ENCODE results near the gene SAMD3. TPM values are rescaled to one million over a fixed set of nuclear protein-coding genes. Genes with fewer than 3 reads are reported as not detected.
"Not testable (repeated sequence)": the region's sequence is repeated elsewhere in the genome, so short reads cannot be mapped to it uniquely, and the experiment has no call there.

The SAMD3 gene
- total RNA-seq, 2 experiments from 2014 or later = not detected

GRCh38 chr6:130262008-130262407, 39.3 kb upstream of the SAMD3 start:
- Histone ChIP-seq H3K27ac (ENCODE audit: low read depth, low read length, poor library complexity, severe bottlenecking) (no peak overlapping the region), H3K4me2 (ENCODE audit: low read length) (no peak overlapping the region), H3K4me3 (ENCODE audit: low read depth, low read length, poor library complexity, severe bottlenecking) (no peak overlapping the region), H3K79me2 (ENCODE audit: insufficient read depth, low read depth, low read length) (no peaks in the 10 kb centered on the region), H3K9me3 (ENCODE audit: low read length) (no peaks in the 10 kb centered on the region; the same call in 1 of the 2 replicates), H4K20me1 (ENCODE audit: insufficient read depth, low read length) (no peaks in the 10 kb centered on the region), H3K9me2 (ENCODE audit: insufficient read depth, low read length) (no peaks in the 10 kb centered on the region), H3K4me1 (ENCODE audit: insufficient read depth, low read length, poor library complexity, severe bottlenecking) (peaks cover 8% of the 10 kb centered on the region), H3K36me3 (ENCODE audit: insufficient read depth, low read length) (no peaks in the 10 kb centered on the region), H2AFZ (ENCODE audit: low read length) (no peak overlapping the region)
- POLR2A ChIA-PET = no interaction called here
- intact Hi-C loops (cut with micrococcal nuclease; ENCODE audit: unreplicated experiment) = no loop called here
- CTCF ChIA-PET (ENCODE audit: unreplicated experiment) = no interaction called here
- no peak for DNase-seq (ENCODE audit: low spot score)
- TF ChIP-seq EZH2phosphoT487 (IDR thresholded peaks at IDR 0.05; ENCODE audit: borderline replicate concordance, low read depth, low read length) (no peak), CTCF (conservative IDR thresholded peaks at IDR 0.05; ENCODE audit: low read length) (no peak)
- BruUV-seq (replicated peaks) = no TSS peak

- CTCF ChIA-PET (ENCODE audit: unreplicated experiment); H3K9me2 ChIP-seq (ENCODE audit: insufficient read depth, low read length); H3K4me2 ChIP-seq (ENCODE audit: low read length); H3K79me2 ChIP-seq (ENCODE audit: insufficient read depth, low read depth, low read length); DNase-seq (ENCODE audit: low spot score); POLR2A ChIA-PET; H3K9me3 ChIP-seq (ENCODE audit: low read length); H4K20me1 ChIP-seq (ENCODE audit: insufficient read depth, low read length); BruUV-seq (replicated peaks); H3K27ac ChIP-seq (ENCODE audit: low read depth, low read length, poor library complexity, severe bottlenecking); H3K4me3 ChIP-seq (ENCODE audit: low read depth, low read length, poor library complexity, severe bottlenecking); intact Hi-C loops (cut with micrococcal nuclease; ENCODE audit: unreplicated experiment); H3K36me3 ChIP-seq (ENCODE audit: insufficient read depth, low read length); H3K4me1 ChIP-seq (ENCODE audit: insufficient read depth, low read length, poor library complexity, severe bottlenecking); H2AFZ ChIP-seq (ENCODE audit: low read length): not testable (repeated sequence)
These were observed 38.8 kb upstream of the SAMD3 start for GRCh38 chr6:130261558-130261957.

- H4K20me1 ChIP-seq (ENCODE audit: insufficient read depth, low read length); H3K79me2 ChIP-seq (ENCODE audit: insufficient read depth, low read depth, low read length); H3K36me3 ChIP-seq (ENCODE audit: insufficient read depth, low read length); H3K27ac ChIP-seq (ENCODE audit: low read depth, low read length, poor library complexity, severe bottlenecking); intact Hi-C loops (cut with micrococcal nuclease; ENCODE audit: unreplicated experiment); CTCF ChIA-PET (ENCODE audit: unreplicated experiment); POLR2A ChIA-PET; H3K4me3 ChIP-seq (ENCODE audit: low read depth, low read length, poor library complexity, severe bottlenecking); H3K9me2 ChIP-seq (ENCODE audit: insufficient read depth, low read length); H3K9me3 ChIP-seq (ENCODE audit: low read length); H2AFZ ChIP-seq (ENCODE audit: low read length); H3K4me2 ChIP-seq (ENCODE audit: low read length); DNase-seq (ENCODE audit: low spot score); H3K4me1 ChIP-seq (ENCODE audit: insufficient read depth, low read length, poor library complexity, severe bottlenecking); BruUV-seq (replicated peaks): not testable (repeated sequence)
These were observed 38.0 kb upstream of the SAMD3 start for GRCh38 chr6:130260614-130261241.

- BruUV-seq (replicated peaks) = not testable (repeated sequence)
These were observed 37.3 kb upstream of the SAMD3 start for GRCh38 chr6:130260050-130260462.

More at GRCh38 chr6:130260050-130260462, 37.3 kb upstream of the SAMD3 start:
- intact Hi-C loops (cut with micrococcal nuclease; ENCODE audit: unreplicated experiment); H3K27ac ChIP-seq (ENCODE audit: low read depth, low read length, poor library complexity, severe bottlenecking); H4K20me1 ChIP-seq (ENCODE audit: insufficient read depth, low read length); H3K9me3 ChIP-seq (ENCODE audit: low read length); DNase-seq (ENCODE audit: low spot score); H3K79me2 ChIP-seq (ENCODE audit: insufficient read depth, low read depth, low read length); H3K4me3 ChIP-seq (ENCODE audit: low read depth, low read length, poor library complexity, severe bottlenecking); H3K36me3 ChIP-seq (ENCODE audit: insufficient read depth, low read length); CTCF ChIA-PET (ENCODE audit: unreplicated experiment); H3K9me2 ChIP-seq (ENCODE audit: insufficient read depth, low read length); H3K4me1 ChIP-seq (ENCODE audit: insufficient read depth, low read length, poor library complexity, severe bottlenecking); POLR2A ChIA-PET: not testable (repeated sequence)
- Histone ChIP-seq H3K4me2 (ENCODE audit: low read length) (peak overlapping the region; percentile 26; the same call in 1 of the 2 replicates), H2AFZ (ENCODE audit: low read length) (0 out of 2 replicates have a peak overlapping the region, but pooled peaks have one; percentile 50)

All from OCI-LY7 (cell line).